Fibroblast of peridontal ligament (primary cell): Measurements from ENCODE around the gene PRR23A.
"Not testable (repeated sequence)": the region's sequence is repeated elsewhere in the genome, so short reads cannot be mapped to it uniquely, and the experiment has no call there.

Experiments
- DNase-seq: peaks from one replicate; pipeline ENCODE4 v3.0.0-alpha.2; 2010; ENCODE audit errors: extremely low read depth

PRR23A gene

GRCh38 chr3:139006051-139006716, at the start of gene PRR23A:
Gene PRR23A (minus strand): TSS chr3:139006268. CDS start chr3:139006268, 0 bp downstream.
- DNase-seq: no peak

DNA sequence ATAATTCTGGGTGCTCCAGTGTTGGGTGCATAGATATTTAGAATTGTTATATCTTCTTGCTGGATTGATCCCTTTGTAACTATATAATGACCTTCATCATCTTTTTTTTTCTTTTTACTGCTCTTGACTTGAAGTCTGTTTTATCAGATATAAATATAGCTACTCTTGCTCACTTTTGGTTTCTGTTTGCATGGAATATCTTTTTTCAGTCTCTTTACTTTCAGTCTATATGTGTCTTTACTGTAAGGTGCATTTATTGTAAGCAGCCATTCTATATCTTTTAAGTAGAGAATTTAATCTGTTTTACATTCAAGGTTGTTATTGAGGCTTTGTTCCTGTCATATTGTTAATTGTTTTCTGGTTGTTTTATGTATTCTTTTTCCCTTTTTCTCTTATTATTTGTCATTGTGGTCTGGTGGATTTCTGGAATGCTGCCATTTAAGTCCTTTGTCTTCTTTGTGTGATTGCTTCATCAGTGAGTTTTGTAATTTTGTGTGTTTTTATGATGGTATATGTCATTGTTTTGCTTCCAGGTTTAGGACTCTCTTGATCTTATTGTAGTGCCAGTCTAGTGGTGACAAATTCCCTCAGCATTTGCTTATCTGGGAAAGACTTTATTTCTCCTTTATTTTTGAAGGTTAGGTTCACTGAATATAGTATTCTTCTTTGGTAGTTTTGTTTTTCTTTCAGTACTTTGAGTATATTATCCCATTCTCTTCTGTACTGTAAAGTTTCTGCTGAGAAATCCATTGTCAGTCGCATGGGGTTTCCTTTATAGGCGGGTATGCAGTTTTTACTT, 46.9 kb upstream of the PRR23A start:
- no peak for DNase-seq

- no peak for DNase-seq
Measured at GRCh38 chr3:139044366-139045210, 38.5 kb upstream of the PRR23A start, which contains the start of gene PRR23C. Gene PRR23C (minus strand): TSS chr3:139044892. CDS start chr3:139044620, 272 bp downstream.

- no peak for DNase-seq
Measured at GRCh38 chr3:139043554-139044365, 37.7 kb upstream of the PRR23A start.

- DNase-seq: no peak
Measured at GRCh38 chr3:139037478-139037877, 31.4 kb upstream of the PRR23A start.

DNA sequence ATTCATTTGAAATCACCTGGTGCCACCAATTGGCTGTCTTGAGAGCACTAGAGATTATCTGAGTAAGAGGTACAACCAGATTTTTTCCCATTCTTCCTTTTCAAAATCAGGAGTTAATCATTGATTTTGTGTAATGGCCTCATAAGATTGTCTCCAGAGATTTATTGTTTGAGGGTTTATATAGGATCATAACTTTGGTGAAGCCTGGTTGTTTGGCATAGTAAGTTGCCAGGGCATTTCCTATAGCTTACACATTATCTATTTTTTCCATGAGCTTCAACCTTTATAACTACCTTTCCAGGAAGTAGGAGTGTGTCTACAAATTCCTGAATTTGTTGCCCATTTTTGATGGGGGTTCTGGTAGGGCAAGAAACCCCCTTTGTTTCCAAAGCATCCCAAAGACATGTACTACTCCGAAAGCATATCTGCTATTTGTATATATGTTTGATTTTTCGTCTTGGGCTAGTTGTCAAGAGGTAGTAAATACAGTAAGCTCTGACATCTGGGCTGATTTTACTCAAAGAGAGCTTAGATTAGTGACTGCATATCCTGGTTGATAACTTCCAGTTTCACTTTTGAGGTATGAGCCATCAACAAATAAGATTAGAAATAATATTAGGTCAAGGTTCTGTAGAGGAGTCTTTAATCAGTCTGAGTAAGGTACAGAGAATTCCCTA, 26.4 kb upstream of the PRR23A start:
- no peak for DNase-seq

DNA sequence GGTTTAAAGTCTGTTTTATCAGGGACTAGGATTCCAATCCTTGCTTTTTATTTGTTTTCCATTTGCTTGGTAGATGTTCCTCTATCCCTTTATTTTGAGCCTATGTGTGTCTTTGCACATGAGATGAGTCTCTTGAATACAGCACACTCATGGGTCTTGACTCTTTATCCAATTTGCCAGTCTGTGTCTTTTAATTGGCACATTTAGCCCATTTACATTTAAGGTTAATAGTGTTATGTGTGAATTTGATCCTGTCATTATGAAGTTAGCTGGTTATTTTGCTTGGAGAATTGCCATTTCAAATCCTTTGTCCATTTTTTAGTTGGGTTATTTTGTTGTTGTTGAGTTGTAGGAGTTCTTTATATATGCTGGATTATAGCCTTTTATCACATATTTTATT, 24.5 kb upstream of the PRR23A start:
- DNase-seq: not testable (repeated sequence)

GRCh38 chr3:139024968-139025367, 18.9 kb upstream of the PRR23A start:
- no peak for DNase-seq

GRCh38 chr3:139020868-139021234, 14.8 kb upstream of the PRR23A start, which contains the start of gene PRR23B:
Gene PRR23B (minus strand): TSS chr3:139020926. CDS start chr3:139020661, 265 bp downstream.
- no peak for DNase-seq

DNA sequence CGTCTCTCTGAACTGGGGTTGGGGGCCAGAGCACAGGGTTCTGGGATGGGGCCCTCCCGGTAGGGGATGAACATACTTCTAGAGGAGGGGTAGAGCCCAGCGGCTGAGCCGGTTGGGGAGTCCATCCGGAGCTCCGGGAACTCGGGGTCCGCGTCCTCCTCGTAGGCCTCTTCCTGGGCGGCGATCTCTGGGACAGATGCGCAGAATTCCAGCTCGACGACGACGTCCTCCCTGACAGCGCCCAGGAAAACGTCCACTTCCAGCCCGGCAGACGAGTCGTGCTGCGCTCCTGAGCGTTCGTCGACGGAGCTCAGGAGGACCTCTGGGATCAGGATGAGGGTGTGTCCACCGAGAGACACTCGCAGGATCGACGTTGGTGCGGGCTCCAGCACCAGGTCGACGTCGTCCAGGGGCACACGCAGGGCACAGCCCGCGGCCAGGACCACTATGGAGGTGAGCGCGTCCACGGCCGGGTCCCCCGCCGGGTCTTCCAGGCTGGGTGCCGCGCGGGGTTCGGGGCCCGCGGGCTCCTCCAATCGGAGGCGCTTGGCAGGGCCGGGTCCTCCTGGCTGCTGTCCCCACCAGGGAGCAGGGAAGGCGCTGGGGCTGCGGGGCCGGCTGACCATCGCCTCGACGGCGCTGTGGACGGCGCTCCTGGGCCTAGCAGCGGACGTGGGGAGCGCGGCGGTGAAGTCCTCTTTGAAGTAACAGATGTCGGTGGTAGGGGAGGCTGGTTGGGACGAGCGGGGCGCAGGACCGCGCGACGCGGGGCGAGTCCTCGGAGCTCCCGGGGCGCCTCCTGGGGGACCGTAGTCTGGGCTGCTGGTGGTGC, 14.2 kb upstream of the PRR23A start:
- DNase-seq: no peak

DNA sequence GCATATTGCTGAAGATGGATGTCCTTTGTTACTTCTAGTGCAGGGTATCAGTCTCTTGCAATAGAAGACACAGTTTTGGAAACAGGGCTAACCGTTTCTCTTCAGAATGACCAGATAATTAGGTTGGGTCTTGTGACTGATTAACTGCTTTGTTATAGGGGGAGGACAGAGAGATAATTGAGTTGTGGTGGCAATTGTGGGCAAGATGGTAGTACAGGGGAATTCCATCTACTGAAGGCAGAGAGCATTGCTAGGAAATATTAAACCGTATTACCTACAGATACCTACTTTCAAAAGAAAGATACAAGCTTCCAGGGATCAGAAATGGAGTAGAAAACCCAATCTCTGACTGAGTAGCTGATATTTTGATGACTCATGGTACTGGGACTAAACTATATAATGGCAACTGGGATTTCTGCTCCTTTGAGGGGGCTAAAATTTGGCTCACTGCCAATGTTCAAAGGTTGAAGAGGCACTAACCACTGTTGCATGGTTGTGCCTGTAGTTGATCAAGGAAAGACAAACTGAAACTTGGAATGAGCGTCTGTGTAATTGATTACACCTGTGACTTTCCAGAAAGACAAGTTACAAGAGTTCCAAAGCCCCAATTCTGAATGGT, 10.5 kb upstream of the PRR23A start:
- DNase-seq: no peak

DNA sequence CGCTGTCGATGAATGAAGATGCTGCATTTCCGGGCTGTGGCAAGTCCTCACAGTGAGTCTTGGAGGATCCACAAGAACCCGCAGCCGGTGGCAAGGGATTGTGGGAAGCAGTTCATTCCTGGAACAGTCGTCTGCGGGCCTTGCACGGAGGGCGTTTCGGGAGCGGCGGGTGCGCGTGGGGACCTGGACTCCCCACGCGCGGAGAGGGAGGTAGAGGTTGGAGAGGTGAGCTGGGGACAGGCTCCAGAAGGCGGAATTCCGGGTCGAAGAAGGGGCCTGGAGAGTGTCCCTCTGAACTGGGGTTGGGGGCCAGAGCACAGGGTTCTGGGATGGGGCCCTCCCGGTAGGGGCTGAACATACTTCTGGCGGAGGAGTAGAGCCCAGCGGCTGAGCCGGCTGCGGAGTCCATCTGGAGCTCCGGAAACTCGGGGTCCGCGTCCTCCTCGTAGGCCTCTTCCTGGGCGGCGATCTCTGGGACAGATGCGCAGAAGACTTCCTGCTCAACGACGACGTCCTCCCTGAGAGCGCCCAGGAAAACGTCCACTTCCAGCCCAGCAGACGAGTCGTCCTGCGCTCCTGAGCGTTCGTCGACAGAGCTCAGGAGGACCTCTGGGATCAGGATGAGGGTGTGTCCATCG, 593 bp downstream of the PRR23A start:
- DNase-seq: no peak

DNA sequence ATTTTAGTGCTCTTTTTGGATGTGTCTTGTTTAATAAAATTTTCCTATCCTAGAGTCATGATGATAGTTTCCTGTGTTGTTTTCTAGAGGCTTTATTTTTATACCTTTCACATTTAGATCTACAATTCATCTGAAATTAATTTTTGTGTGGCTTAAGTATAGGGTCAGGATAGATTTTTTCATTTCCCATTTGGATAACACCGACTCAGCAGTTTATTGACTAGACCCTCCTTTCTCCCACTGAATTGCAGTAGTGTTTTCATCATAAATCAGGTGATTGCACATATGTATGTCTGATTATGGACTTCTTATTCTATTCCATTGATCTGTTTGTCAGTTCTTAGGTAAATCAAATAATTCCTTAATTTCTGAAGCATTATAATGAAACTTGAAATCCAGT, 10.4 kb downstream of the PRR23A start:
- DNase-seq: no peak

DNA sequence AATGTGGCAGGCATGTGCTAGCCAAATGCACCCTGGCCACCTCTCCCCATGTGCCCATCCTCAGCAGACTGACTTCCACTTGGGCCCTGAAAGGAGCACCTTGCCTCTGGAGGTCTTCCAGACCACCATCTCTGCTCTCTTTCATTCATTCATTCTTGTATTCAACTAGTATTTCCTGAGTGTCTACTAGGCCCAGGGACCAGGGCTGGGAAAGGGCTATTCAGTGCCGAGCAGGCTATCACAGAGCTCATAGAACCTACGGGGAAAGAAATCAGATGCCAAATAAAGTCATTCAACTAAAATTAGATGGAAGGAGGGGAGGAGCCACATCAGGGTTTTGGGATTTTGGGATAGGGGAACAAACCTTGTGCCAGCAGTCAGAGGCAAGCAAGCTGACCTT, 18.9 kb downstream of the PRR23A start:
- DNase-seq: no peak

DNA sequence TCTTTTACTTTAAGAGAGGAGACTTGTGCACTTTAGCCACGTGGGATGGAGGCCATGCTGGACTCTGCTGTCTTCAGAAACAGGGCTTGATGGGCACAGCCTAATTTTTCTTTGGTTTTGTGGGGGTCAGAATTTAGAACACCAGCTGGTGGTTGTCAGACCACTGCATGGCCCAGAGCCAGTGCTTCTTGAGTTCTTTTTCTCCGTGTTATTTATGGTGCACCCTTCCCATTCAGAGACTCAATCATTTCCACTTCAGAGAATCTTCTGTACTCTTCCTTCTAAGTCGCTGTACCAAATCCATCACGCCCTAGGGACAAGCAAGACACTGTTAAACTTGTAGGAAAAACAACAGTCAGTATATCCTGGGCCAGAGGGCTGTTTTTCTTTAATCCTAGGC, 20.1 kb downstream of the PRR23A start:
- DNase-seq: no peak

DNA sequence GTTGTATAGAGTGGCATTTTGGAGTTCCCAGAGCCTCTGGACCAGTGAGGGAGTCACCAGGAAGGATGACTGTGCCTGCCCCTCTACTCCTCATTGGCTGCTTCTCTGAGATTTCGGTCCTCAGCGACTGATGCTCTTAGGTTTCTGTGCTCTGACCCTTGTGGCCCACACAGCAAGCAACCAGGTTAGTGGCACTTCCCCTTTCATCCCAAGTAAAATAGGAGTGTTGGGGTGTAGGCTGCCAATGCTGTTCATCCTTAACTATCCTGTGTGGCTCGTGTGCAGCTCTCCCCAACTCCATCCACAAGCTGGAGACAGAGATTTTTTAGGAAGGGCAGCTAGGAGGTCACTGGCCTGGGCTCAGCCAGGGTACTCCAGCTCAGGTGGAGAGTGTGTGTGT, 21.3 kb downstream of the PRR23A start:
- DNase-seq: no peak

DNA sequence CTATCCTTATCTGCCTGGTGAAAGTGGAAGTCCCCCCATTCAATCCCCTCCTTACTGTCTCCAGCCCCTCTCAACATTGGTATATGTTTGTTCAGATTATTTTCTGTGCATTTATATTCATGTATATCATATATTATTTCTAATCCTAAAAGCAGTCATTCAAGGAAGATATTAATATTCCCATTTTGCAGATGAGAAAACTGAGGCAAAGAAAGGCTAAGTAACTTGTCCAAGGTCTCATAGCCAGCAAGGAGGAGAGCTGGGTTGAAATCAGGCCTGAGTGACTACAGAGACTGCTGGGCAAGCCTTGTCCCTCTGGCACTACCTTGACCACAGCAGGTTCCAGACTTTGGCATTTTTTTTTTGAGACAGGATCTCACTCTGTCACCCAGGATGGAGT, 30.0 kb downstream of the PRR23A start:
- DNase-seq: no peak

DNA sequence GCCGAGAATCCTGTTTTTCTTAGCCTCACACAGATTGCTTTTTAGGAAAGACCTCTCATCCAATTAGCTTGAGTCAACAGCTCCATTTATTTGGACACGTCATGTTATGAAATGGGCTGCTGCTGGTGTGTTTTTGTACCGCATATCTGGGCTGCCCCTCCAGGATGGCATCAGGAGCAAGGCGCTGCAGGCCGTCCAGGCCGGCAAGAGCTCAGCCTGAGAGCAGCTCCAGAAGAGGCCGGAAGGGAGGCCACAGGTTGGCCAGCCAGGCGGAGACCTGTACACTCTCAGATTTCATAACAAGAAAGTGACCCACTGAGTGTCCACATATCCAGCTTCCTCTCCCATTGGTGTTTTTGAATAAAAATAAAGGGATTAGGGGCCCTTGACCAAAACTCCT, 30.7 kb downstream of the PRR23A start:
- no peak for DNase-seq

GRCh38 chr3:138974462-138974861, 31.6 kb downstream of the PRR23A start:
- DNase-seq: no peak
